NCI-H82 treated with DMSO at 0.1 percent for 48 hours (cell line): ENCODE data around the gene WIPI1.

Experiments used
- DNase-seq: peaks from one replicate; lab custom pipeline; 2025; ENCODE audit not compliant: unreplicated experiment; lab: John Stamatoyannopoulos, UW

WIPI1 gene

DNA sequence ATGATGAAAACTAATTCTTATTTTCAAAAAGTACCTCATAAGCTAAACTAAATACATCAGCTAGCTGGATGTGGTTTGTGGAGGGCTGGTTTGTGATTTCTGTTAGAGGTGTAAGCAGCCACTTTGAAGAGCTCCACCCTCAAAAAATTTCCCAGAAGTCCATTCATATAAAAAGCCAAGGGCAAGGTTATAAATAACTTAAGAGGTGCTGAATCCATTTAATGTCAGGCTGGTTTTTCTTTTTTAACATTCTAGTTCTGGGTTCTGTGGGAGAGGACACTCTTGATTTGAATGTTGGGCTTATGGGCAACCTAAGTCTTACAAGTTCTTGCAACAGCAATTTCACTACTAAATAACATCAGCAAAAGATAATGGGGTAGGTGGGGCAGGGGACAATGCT, 3.4 kb upstream of the WIPI1 start:
- DNase-seq, result no peak

DNA sequence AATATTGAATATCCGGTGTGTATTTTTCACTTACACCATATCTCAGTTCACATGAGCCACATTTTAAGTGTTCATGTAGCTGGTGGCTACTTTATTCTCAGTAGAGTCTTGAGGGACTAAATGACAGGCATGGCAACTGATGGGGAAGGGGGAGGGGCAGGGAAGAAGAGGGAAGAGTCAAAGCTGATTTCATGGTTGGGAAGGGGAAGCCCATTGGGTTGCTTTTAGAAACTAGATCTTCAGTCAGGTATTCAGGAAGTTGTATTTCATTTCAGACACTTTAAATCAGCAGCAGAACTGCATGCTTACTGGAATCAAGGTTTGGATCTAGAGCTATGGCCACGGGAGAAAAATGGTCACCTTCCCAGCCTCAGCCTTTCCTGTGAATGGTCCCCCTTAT, 2.9 kb upstream of the WIPI1 start:
- DNase-seq, result no peak

DNA sequence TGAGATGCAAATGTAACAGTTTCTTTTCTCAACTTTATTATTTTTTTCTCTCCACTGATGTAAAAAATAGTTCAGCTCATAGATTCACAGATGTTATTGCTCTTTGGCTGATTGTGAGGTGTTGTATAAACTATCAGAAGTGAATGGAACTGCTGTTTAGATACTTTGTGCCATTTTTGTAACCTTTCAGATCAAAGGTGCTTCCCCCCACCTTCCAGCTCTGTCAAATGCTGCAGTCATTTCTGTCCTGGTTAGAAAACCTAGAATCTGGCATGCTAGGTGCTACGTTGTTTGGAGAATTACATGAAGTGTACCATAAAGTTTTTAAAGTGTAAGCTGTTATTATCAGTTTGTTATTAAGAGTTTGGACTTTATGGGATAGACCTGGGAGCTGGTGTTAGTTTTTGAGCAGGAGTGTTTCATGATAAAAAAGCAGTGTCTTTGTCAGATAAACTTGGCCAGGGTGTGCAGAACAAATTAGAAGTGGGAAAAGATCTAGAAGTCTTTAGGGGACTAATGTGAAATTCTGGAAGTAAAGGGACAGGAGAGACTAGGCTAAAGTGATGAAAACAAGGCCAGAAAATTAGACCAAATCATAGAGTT, 1.8 kb upstream of the WIPI1 start:
- no peak for DNase-seq

DNA sequence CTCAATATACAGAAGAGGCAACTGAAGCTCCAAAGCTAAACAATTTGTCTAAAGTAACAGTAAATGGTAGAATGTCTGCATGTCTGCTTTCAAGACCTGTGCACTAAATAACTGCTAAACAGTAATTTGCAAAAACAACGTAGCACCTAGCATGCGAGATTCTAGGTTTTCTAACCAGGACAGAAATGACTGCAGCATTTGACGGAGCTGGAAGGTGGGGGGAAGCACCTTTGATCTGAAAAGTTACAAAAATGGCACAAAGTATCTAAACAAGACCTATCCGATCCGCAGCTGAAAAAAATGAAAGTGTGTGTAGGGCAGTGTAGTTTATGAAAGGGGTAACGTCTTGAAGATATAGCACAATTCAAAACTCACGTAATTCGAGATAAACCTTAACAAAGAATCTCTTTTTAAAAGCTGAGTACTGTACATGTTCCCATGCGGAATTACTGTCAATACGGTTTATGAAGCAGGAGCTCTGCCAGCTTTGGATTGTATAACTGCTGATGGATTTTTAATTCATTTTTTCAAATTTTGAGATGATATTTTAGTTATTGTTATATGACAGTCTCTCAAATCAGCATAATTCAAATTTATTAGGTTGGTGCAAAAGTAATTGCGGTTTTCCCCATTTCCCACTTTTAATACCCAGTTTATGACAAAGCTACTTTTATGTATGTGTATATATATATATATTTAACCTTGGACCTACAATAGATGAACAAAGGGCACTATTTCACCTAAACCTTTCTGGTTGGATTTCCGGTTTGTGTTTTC, 1.2 kb upstream of the WIPI1 start:
- DNase-seq, result no peak

DNA sequence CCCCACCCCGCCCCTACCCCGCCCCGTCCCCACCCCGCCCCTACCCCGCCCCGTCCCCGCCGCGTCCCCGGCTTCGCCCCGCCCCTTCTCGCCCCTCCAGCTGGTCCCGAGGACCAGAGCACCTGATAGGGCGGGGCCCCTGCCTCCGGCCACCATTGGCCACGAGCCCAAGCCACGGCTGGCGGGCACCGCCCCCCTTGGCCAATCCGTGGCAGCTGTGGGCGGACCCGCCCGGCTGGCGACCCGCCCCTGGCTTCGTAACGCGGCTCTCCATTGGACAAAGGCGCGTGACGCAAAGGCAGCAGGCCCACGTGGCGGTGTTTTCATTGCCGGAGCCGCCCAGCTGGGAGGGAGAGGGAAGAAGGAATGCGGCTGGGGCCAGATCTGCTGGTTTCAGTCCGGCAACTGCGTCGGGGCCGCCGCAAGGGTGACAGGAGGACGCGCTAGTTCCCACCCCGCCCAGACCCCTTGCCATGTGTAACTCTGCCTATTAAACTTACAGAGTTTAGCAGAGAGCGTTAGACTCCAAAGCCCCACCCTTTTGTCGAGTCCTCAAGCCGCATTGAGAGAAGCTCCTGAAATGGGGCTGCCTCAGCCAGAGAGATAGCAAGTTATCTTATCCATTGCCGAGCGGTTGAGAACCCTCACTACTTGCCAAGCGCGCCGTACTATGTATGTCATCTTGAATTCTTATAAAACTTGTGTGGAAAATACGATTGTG, 403 bp upstream of the WIPI1 start:
- peak; percentile 94 for DNase-seq

DNA sequence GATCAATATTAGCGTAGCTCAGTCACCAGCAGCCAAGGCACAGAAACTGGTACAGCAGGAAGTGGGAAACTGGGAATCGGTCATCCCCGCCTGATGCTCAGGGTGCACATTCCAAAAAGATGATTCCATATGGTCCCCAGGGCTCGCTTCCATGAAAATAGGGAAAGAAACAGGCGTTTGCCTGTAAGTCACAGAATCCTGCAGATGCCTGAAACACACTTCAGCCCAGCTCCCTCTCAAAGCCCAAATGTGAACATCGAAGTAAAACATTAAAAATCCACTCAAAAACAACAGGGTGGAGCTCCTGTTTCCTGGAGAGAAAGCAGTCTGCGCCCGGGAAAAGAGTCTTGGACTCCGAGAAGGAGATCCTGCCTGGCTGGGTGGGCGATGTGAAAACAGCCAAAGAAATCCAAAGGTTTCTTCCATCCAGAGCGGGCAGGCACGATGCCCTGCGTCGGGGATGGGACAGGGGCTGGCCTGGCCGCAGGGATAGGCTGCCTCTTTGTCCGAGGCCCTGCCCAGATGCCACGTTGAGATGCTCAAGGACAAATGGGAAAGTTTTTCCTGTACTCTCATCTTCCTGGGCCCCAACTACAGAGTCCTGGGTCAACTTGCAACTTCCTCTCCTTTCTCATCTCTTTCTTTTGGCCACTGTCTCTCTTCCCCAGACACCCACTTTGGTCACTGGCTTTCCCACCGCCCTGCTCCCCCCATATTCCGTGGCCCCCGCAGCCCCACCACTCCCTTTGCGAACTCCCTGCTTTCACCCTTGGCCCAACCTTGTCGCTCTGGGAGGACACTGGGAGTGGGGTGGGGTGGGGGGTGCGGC, 743 bp downstream of the WIPI1 start:
- no peak for DNase-seq

DNA sequence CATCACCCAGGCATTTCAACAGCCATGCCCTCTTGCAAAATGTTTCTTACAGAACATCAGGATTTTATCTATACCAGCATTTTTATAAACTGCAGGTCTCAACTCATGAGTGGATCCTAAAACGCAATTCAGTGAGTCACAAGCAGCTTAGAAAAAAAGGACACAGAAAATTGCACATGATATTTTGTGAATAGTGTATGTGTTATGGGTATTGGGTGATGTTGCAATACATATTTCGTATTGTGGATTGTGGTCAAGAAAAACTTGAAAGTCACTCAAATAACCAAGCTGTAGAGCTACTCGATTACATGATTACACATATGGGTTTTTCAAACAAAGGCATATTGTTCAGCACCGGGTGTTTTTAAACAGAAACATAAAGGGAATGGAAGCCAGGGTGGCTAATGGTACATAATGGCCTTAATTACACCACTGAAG, 1.4 kb downstream of the WIPI1 start:
- no peak for DNase-seq

DNA sequence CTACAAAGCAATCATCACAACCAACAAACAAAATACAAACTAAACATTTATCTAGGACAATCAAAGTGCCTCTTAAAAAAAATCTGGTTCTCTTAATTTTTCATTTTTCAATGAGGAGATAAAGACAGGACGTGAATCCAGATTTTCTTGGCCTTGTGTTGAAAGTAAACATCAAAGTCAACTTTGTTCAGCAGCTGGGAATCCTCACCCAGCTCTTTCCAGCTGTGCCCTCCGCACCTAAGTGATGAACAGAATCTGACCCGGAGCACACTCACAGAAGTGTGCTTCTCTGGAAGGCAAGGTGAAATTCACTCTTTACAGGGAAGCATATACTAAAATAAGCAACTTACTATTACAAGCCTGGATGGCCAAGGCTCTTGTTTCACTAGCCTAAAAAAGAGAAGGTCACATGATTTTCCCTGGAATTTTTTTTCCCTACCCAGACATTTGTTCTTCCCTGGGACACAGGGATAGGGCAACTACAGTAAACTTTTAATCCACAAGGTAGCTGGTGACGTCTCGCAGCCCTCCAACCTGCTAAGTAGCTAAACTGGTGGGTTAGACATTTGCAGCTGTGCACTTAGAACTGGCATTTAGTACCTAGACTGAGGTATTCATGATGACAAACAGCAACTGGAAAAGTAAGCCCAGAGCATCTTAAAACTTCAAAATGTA, 3.2 kb downstream of the WIPI1 start:
- no peak for DNase-seq

DNA sequence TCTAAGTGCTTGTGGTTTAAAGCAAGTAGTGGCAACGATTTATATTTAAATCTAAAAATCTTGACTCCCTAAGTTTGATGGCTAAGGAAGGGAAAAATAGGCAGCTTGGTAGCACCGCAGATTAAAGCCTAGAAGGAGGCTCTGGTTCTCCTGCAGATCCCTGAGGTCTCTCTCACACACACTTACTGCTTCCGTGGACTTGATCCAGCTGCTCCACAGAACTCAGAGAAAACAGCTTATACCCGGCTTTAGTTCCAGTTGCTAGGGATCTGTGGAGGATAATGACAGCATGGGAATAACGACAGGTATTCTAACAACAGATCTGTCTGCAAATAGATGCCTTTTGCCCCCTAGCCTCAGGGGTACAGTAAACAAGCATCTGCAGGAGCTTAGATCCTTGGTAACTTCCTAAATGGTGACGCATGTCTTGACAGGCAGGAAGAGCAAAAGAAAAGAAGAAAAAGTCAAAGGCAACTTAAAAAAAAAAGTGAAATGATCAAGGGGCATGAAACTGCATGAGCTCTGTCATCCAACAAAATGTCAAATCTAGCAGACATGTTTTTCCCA, 4.5 kb downstream of the WIPI1 start:
- DNase-seq, result no peak

DNA sequence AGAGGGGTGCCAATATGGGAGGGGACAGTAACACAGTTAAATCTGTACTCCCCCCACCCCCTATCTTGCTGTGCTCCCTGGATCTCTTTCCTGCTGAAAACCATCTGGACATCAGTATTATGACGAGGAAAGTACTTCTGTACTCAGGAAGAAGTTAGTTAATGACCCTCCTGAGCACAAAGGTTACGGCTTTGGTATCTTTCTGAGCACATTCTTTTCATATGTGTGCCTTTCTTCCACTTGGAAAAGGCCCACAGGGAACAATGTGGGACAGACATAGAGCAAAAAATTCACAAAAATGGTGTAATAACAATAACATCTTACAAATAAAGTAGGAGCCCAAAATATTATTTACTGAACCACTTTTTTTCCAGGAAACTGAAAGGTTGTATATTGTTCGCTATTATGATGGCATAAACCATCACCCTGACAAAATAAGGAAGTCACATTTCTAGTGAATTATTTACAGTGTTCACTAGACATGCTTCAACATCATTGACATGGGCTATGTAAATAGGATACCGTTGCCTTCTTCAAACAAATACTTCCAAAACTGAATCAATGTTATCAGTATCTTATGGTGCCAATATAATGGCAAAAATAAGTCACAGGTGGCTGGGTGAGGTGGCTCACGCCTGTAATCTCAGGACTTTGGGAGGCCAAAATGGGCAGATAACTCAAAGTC, 5.5 kb downstream of the WIPI1 start:
- DNase-seq, result no peak

DNA sequence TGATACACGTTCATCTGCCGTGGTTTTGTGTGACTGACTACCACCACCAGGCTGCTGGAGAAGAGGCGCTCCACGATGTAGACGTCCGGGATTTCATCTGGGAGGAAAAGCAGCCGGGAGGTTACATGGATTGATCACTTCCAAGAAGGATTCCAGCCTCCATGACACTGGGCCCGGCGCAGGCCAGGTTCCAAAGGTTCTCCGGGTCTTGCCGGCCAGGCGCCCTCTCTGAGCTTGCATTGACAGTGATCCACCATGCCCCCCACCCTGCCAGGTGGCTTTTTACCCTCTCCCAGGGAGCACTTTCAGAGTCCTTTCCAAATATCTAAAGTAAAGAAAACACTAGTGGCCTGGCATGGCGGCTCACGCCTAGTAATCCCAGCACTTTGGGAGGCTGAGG, 6.5 kb downstream of the WIPI1 start:
- DNase-seq, result no peak

DNA sequence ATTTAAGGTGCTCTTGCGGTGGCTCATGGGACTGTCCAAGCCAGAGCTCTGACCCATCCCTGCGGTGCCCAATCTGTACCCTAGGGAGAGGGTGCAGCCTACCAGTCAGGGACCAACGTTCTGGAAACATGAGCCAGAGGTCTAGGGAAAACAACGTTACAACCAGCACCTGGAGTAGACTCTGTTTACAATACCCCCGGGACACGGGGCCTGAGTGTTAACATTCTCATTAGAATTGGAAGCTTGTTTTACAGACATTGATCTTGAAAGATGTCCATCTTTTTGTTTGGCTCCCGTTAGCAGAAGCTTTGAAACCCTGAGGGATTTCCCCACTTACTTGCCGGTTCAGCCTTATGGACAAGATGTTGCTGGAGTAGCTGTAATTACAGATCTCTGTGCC, 6.9 kb downstream of the WIPI1 start:
- DNase-seq, result no peak

DNA sequence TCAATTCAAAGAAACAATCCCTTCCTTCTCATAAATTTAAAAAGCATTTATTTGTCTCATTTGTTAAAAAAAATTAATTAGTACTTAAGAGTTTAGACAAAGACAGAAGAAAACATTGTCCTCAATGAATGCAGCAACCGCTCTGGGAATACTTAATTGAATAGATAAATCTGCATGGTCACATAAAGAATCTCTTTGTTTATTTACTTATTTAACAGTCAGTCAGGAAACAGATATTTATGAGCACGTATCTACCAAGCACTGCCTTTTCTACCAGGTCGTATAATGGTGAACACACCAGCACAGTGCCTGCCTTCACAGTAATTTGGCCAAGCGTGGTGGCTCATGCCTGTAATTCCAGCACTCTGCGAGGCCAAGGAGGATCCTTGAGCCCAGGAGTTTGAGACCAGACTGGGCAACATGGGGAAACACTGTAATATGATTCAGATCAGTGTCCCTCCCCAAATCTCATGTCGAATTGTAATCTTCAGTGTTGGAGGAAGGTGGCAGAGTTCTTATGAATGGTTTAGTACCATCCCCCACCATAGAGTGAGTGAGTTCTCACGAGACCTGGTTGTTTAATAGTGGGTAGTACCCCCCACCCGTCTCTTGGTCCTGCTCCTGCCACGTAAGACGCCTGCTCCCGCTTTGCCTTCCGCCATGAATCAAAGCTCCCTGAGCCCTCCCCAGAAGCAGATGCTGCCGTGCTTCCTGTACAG, 8.1 kb downstream of the WIPI1 start:
- DNase-seq, result no peak

DNA sequence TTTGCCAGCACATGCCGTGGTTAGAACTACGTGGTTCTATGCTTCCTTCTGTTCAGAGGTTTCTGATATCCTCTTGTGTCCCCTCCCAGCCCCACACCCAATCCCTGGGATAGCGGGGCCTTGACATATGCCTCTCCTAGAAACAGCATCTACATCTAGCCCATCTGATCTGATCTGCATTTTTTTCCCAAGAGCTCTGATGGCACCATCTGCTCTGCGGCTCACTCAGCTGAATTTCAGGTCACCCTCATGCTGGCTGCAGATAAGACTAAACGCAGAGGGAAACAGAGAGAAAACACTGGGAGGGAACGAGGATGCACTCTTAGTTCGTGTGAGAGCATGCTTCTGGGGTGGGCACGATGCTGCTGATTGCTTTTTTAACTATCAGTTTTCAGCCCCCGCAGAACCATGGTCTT, 10.7 kb downstream of the WIPI1 start:
- peak; percentile 90 for DNase-seq

DNA sequence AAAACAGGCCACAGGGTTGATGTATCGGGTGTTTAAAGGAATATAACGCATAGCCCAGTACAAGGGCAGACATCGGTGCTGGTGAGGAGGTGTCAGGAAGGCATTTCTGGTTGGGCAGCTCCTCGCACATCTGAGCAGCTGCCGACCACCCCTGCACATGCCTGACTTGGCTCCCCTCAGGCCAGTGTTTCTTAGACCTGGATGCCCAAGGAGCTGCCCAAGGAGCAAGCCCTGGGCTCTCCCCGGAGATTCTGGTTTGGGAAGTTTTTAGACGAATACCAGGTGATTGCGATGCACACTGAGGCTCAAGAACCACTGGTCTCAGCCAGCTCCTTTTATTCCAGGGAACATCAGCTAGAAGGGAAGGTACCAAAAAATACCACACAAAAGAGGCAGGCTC, 11.6 kb downstream of the WIPI1 start:
- no peak for DNase-seq

DNA sequence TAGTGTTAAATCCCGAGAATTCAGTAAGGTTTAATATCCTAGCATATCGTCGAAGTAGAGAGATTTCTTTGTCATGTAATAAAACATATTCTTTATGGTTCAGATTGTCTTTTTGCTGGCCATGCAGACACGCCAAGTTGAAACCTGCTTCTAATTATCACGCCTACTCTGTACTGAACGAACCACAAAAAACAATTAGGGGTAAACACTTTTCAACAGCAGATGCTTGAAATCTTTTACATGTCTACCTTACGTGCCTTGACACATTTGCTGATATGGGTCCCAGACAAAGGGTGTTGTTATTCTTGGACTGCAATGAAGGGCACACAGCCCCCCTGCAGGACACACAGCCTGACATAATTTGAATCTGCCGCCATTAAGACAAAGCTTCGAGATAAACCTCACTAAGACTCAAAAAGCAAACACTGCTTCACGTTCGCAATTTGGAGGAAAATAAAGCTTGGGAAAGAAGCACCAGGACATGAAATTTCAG, 13.3 kb downstream of the WIPI1 start:
- DNase-seq, result no peak

DNA sequence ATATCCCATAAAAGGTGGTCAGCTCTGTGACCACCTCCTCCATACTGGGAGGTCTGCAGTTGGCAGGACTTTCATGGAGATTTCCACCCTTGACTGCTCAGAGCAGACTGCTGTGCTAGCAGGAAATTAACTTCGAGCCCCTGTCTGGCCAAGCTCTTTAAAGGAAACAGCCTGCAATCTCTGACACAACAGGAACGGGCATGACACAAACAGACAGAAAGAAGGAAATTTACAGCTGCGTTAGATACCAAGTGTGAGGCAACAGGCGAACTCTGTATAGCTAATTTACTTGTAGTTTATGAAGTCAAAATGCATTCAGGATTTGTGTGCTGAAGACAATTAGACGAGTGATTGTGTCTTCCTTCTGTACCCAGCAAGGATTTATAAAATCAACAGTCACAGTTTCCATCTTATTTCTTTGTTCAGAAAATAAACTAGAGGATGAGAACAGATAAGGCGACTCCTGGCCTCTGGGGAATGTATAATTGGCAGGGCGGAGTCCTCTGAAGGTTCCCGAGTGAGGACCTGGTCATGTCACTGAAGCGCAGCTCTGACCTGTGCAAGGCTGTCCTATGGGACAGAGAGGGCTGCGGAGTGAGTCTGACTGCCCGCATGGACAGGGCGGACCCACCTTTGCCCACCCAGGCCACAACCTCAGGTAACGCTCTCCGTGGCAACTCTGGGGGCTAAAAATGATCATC, 16.1 kb downstream of the WIPI1 start:
- no peak for DNase-seq

DNA sequence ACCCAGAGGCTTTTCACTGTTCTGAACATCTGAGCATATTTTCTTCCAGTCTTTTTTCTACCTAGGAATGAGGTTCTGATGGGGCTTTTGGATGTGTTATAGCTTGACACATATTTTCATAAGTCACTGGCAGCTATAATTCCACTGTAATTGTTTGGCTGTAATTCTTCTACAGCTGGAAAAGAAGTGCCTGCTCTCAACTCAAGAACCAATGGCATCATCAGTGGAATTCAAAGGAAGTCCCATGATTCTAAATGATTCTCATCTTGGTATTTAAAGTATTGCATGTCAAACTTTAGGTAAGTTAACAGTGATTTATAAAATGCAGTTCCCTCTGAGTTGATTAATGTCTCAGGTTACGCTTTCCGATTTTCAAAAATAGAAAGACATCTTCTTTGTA, 16.8 kb downstream of the WIPI1 start:
- no peak for DNase-seq
